PFSK-1 (cell line): ENCODE data around the gene PFDN1.

Experiments
- FOXP2 ChIP-seq: optimal IDR thresholded peaks from 2 replicates; pipeline ENCODE3; 2011; ENCODE audit warnings: borderline replicate concordance, control low read depth, inconsistent platforms; ENCODE audit not compliant: insufficient read depth; ENCODE audit errors: extremely low read length, extremely low read depth
- POLR2AphosphoS5 ChIP-seq: IDR thresholded peaks from 2 replicates; pipeline ENCODE4 v1.6.1; 2012; ENCODE audit warnings: low read depth, mild to moderate bottlenecking, control low read depth, low read length, moderate library complexity
- REST ChIP-seq, 2 experiments: IDR thresholded peaks; 2 replicates each; pipeline versions ENCODE4 v1.6.1 to v1.8.0; 2011 to 2012; ENCODE audit warnings: low read depth in 2 of 2, low read length in 2 of 2, control low read depth in 1 of 2, inconsistent platforms in 1 of 2, mild to moderate bottlenecking in 1 of 2, moderate library complexity in 1 of 2; ENCODE audit not compliant: insufficient read depth in 1 of 2
- SIN3A ChIP-seq: IDR thresholded peaks from 2 replicates; pipeline ENCODE4 v1.6.1; 2012; ENCODE audit warnings: mild to moderate bottlenecking, low read length, moderate library complexity, borderline replicate concordance; ENCODE audit not compliant: insufficient read depth
- TAF1 ChIP-seq: IDR thresholded peaks from 2 replicates; pipeline ENCODE4 v1.6.1; 2012; ENCODE audit warnings: low read length, control low read depth, borderline replicate concordance; ENCODE audit not compliant: insufficient read depth

The PFDN1 gene

GRCh38 chr5:140258016-140258415 is 44.9 kb downstream of the PFDN1 start:
- TF ChIP-seq REST (IDR thresholded peaks at IDR 0.05; ENCODE audit: insufficient read depth in 1 of 2, low read depth in 2 of 2, low read length in 2 of 2) (no peak), TAF1 (no peak), FOXP2 (no peak), SIN3A (no peak), POLR2AphosphoS5 (no peak)

- TF ChIP-seq REST (IDR thresholded peaks at IDR 0.05; ENCODE audit: insufficient read depth in 1 of 2, low read depth in 2 of 2, low read length in 2 of 2) (no peak), TAF1 (no peak), POLR2AphosphoS5 (no peak), SIN3A (no peak), FOXP2 (no peak)
These were observed 46.2 kb downstream of the PFDN1 start for GRCh38 chr5:140256726-140257125.

- TF ChIP-seq TAF1: no peak
- TF ChIP-seq SIN3A: no peak
- TF ChIP-seq FOXP2: no peak
- no peak for TF ChIP-seq REST (IDR thresholded peaks at IDR 0.05; ENCODE audit: insufficient read depth in 1 of 2, low read depth in 2 of 2, low read length in 2 of 2)
These were observed 47.3 kb downstream of the PFDN1 start for GRCh38 chr5:140255460-140256157.

GRCh38 chr5:140253985-140254384 is 48.9 kb downstream of the PFDN1 start:
- no peak for TF ChIP-seq FOXP2
- no peak for TF ChIP-seq REST (IDR thresholded peaks at IDR 0.05; ENCODE audit: insufficient read depth in 1 of 2, low read depth in 2 of 2, low read length in 2 of 2)
- TF ChIP-seq TAF1: no peak
- no peak for TF ChIP-seq POLR2AphosphoS5
- TF ChIP-seq SIN3A: no peak

GRCh38 chr5:140252470-140253126 is 50.3 kb downstream of the PFDN1 start:
- no peak for TF ChIP-seq SIN3A
- no peak for TF ChIP-seq TAF1
- no peak for TF ChIP-seq REST (IDR thresholded peaks at IDR 0.05; ENCODE audit: insufficient read depth in 1 of 2, low read depth in 2 of 2, low read length in 2 of 2)
- TF ChIP-seq POLR2AphosphoS5: no peak
- no peak for TF ChIP-seq FOXP2
